Endodermal cell (in vitro differentiated cells): ENCODE results near the gene AOC3. TPM values are rescaled to one million over a fixed set of nuclear protein-coding genes. Genes with fewer than 3 reads are reported as not detected.

Experiments used
- DNase-seq: peaks from one replicate; pipeline ENCODE4 v3.0.0-alpha.2; 2017
- H3K27ac ChIP-seq: 2 replicates; pipeline ENCODE4 v1.5.1; 2013; ENCODE audit warnings: mild to moderate bottlenecking, low read depth, low read length, moderate library complexity
- H3K27me3 ChIP-seq: 2 replicates; pipeline ENCODE4 v1.6.1; 2013; ENCODE audit warnings: mild to moderate bottlenecking, low read length, moderate library complexity; ENCODE audit not compliant: insufficient read depth, control insufficient read depth, poor library complexity, severe bottlenecking
- H3K36me3 ChIP-seq: 2 replicates; pipeline ENCODE4 v1.7.0; 2013; ENCODE audit warnings: mild to moderate bottlenecking, low read length, moderate library complexity; ENCODE audit not compliant: control insufficient read depth, insufficient read depth
- H3K4me1 ChIP-seq: one replicate; pipeline ENCODE4 v1.7.0; 2013; ENCODE audit warnings: low read length; ENCODE audit not compliant: control insufficient read depth, insufficient read depth
- H3K4me3 ChIP-seq: 2 replicates; pipeline ENCODE4 v1.5.1; 2013; ENCODE audit warnings: mild to moderate bottlenecking, low read length, moderate library complexity
- H3K9ac ChIP-seq: 2 replicates; pipeline ENCODE4 v1.6.1; 2013; ENCODE audit warnings: mild to moderate bottlenecking, low read length, moderate library complexity; ENCODE audit not compliant: poor library complexity, severe bottlenecking; ENCODE audit errors: extremely low read depth
- H3K9me3 ChIP-seq: 2 replicates; pipeline ENCODE4 v1.6.1; 2013; ENCODE audit warnings: mild to moderate bottlenecking, low read length, moderate library complexity; ENCODE audit not compliant: control insufficient read depth
- H3K27ac Mint-ChIP-seq: 2 replicates; pipeline ENCODE4 v1.8.0; 2020; ENCODE audit warnings: mixed read lengths
- H3K27me3 Mint-ChIP-seq: 2 replicates; pipeline ENCODE4 v1.8.0; 2021; ENCODE audit warnings: mild to moderate bottlenecking, mixed read lengths; ENCODE audit not compliant: insufficient read depth
- H3K36me3 Mint-ChIP-seq: 2 replicates; pipeline ENCODE4 v1.8.0; 2020; ENCODE audit warnings: low read depth, mixed read lengths
- H3K4me1 Mint-ChIP-seq: 2 replicates; pipeline ENCODE4 v1.8.0; 2020; ENCODE audit warnings: mixed read lengths
- H3K4me3 Mint-ChIP-seq: 2 replicates; pipeline ENCODE4 v1.8.0; 2020; ENCODE audit warnings: mild to moderate bottlenecking, moderate library complexity, mixed read lengths
- H3K9me3 Mint-ChIP-seq: 2 replicates; pipeline ENCODE4 v1.8.0; 2020; ENCODE audit warnings: mild to moderate bottlenecking, mixed read lengths
- WGBS, 2 experiments: methylation state at CpG; one replicate each; pipeline versions ENCODE4 v1.1.5 to v1.1.7; 2013; ENCODE audit warnings: missing lambda C conversion rate in 2 of 2, mixed read lengths in 1 of 2; ENCODE audit not compliant: insufficient coverage in 1 of 2, insufficient read length in 1 of 2; 5-methylcytosine and 5-hydroxymethylcytosine counted together
- total RNA-seq, 2 donors: library from RNA; stranded (reverse); fragmentation: NEBNext Ultra II Directional in 1 of 2; extraction: Animal tissue kit (Norgen Biotek cat#: 25700) in 1 of 2; gene quantifications; 2 replicates in 1 of 2; 3 replicates in 1 of 2; pipeline ENCODE4 v1.2.1, GENCODE V29; 2021
- TF ChIP-seq, protein P1 (sequence below): fragments of 200-600 bp; sonication (generic); conservative IDR thresholded peaks from 2 replicates; pipeline ENCODE4 v1.5.0; 2021; ENCODE audit warnings: antibody characterized with exemption, mild to moderate bottlenecking

The AOC3 gene
- total RNA-seq, 2 donors from 2014 or later = 1.3 to 1.9 TPM

DNA sequence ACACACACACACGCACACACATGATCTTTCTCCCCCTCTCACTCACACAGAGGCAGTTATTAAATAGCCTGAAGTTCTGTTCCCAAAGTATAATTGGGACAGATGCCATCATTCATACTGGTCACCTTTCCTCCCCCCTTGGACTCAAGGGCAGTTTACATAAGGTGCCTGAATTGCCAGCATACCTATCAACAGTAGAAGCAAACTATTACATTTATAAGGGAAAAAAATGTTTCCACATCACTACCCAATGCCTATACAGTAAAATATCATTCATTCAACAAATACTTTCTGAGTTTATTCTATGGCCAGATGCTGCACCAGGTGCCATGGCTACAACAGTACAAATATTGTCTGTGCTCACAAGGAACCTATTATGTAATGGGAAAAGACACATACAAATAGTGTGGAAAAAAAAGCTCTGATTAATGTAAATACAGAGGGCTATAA lies 46.1 kb upstream of the AOC3 start:
- Histone ChIP-seq H3K27ac (no peak overlapping the region), H3K9ac (no peak overlapping the region), H3K4me3 (no peak overlapping the region), H3K9me3 (no peaks in the 10 kb centered on the region), H3K27me3 (no peaks in the 10 kb centered on the region), H3K4me1 (peaks cover 3% of the 10 kb centered on the region), H3K36me3 (peaks cover 12% of the 10 kb centered on the region)
- TF ChIP-seq, protein P1, sequence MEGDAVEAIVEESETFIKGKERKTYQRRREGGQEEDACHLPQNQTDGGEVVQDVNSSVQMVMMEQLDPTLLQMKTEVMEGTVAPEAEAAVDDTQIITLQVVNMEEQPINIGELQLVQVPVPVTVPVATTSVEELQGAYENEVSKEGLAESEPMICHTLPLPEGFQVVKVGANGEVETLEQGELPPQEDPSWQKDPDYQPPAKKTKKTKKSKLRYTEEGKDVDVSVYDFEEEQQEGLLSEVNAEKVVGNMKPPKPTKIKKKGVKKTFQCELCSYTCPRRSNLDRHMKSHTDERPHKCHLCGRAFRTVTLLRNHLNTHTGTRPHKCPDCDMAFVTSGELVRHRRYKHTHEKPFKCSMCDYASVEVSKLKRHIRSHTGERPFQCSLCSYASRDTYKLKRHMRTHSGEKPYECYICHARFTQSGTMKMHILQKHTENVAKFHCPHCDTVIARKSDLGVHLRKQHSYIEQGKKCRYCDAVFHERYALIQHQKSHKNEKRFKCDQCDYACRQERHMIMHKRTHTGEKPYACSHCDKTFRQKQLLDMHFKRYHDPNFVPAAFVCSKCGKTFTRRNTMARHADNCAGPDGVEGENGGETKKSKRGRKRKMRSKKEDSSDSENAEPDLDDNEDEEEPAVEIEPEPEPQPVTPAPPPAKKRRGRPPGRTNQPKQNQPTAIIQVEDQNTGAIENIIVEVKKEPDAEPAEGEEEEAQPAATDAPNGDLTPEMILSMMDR = no peak
- peaks cover 14% of the 10 kb centered on the region for H3K36me3 Mint-ChIP-seq
- 96 to 100% methylated on average over 1 of the region's 1 CpG for WGBS, 2 experiments
- peaks cover 22% of the 10 kb centered on the region for H3K4me1 Mint-ChIP-seq
- no peak overlapping the region for H3K4me3 Mint-ChIP-seq
- H3K27ac Mint-ChIP-seq = no peak overlapping the region
- H3K27me3 Mint-ChIP-seq = peaks cover 11% of the 10 kb centered on the region
- no peak for DNase-seq
- no peaks in the 10 kb centered on the region for H3K9me3 Mint-ChIP-seq

DNA sequence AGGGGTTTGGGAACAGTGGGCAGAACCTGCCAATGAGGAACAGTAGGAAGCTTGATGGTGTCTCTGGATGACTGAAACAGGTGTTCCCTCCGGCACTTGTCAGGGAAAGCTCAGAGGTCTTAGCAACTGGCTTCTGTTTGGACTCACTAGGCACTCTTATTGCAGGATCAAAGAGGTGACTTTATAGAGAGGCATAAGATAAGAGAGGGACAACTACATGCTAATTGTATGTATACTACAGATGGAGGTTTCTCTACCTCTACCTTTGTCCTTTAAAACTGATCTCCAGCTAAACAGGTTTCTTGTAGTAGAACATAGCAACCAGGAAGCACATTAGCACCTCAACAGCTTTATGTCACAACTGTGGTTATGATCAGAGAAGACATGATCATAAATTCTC lies 44.8 kb upstream of the AOC3 start:
- Histone ChIP-seq H3K27ac (no peak overlapping the region), H3K4me3 (no peak overlapping the region), H3K4me1 (peaks cover 3% of the 10 kb centered on the region), H3K36me3 (peaks cover 25% of the 10 kb centered on the region), H3K27me3 (no peaks in the 10 kb centered on the region), H3K9me3 (no peaks in the 10 kb centered on the region), H3K9ac (no peak overlapping the region)
- peaks cover 23% of the 10 kb centered on the region for H3K36me3 Mint-ChIP-seq
- no peaks in the 10 kb centered on the region for H3K27me3 Mint-ChIP-seq
- TF ChIP-seq, protein P1 = no peak
- H3K4me1 Mint-ChIP-seq = peaks cover 22% of the 10 kb centered on the region
- no peak overlapping the region for H3K27ac Mint-ChIP-seq
- WGBS, 2 experiments = 89% methylated on average over 1 of the region's 1 CpG; no CpG with 5 or more reads in 1 of the 2 experiments
- H3K4me3 Mint-ChIP-seq = no peak overlapping the region
- DNase-seq = no peak
- no peaks in the 10 kb centered on the region for H3K9me3 Mint-ChIP-seq

DNA sequence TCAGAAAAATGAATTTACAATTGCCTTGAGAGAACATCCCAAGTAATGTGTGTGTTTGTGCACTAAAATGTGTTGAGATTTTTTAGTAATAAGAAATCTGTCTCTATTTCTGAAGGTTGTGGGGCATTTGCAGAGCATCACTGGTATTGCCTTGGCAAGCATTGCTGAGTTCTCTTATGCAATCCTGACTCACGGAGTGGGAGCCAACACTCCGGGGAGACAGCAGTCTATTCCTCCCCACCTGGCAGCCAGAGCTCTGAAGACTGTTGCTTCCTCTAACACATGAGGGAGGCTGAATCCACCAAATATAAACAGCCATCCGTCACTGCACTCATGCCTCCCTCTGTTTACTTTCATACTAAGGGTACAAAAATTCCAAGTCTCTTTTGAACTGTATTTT lies 41.7 kb upstream of the AOC3 start:
- Mint-ChIP-seq H3K27ac (no peak overlapping the region), H3K9me3 (no peaks in the 10 kb centered on the region), H3K36me3 (peaks cover 37% of the 10 kb centered on the region), H3K4me1 (no peaks in the 10 kb centered on the region), H3K27me3 (no peaks in the 10 kb centered on the region), H3K4me3 (no peak overlapping the region)
- TF ChIP-seq, protein P1 = no peak
- Histone ChIP-seq H3K27me3 (no peaks in the 10 kb centered on the region), H3K36me3 (peaks cover 41% of the 10 kb centered on the region), H3K9me3 (no peaks in the 10 kb centered on the region), H3K4me1 (no peaks in the 10 kb centered on the region), H3K27ac (no peak overlapping the region), H3K9ac (no peak overlapping the region), H3K4me3 (no peak overlapping the region)
- no peak for DNase-seq
- 91 to 100% methylated on average over 3 of the region's 3 CpGs for WGBS, 2 experiments
